ENCODE results near the gene VEGFC. TPM values are rescaled to one million over a fixed set of nuclear protein-coding genes. Genes with fewer than 3 reads are reported as not detected.

VEGFC gene
- polyA plus RNA-seq, 3 donors from 2014 or later = not detected

DNA sequence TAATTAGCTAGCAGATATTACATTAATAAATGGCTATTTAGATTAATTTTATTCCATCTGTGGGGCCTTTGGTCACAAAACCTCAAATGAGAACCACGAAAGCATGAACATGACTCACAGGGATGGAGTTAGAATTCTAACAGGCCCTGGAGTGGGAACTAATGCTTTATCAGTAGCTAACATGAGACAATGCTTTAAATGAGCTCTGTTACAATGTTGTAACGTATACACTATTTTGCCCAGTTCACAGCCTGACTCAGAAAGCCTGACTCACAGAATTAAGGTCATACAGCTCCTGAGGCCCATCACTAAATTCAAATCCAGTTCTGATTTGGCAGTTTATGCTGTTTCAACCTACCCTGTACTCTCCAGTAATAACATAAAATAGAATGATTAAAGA is 23.2 kb downstream of the VEGFC start:
- Mint-ChIP-seq H3K36me3 (no peaks in the 10 kb centered on the region), H3K4me1 (no peaks in the 10 kb centered on the region), H3K27me3 (ENCODE audit: low read depth in 3 of 3) (peaks cover 0 to 2% (median 0%) of the 10 kb centered on the region in 3 donors)

DNA sequence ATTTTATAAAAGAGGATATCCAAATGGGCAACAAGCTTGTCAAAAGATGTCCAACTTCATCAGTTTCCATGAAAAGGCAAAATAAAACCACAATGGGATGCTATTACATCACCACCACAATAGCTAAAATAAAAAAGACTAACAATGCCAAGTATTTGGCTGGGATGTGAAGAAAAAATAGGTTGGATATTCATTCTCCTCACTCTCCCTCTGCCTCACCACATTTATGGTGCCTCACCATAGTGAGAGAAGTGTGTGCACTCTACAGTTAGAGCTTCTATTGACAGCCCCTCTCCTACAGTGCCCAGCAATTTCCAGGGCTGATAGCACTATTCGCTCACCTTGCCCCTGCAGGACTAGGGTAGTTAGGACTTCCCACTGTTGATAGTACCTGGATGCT is 25.5 kb downstream of the VEGFC start:
- Mint-ChIP-seq H3K27me3 (ENCODE audit: low read depth in 3 of 3) (peaks cover 0 to 2% (median 0%) of the 10 kb centered on the region in 3 donors), H3K9me3 (peaks cover 5 to 37% (median 10%) of the 10 kb centered on the region in 6 donors), H3K27ac (no peak overlapping the region), H3K36me3 (no peaks in the 10 kb centered on the region), H3K4me1 (no peaks in the 10 kb centered on the region), H3K4me3 (no peak overlapping the region)
- no peak for DNase-seq

More for the DNA sequence above, 23.2 kb downstream of the VEGFC start:
- H3K4me3 Mint-ChIP-seq = no peak overlapping the region
- H3K27ac Mint-ChIP-seq = no peak overlapping the region
- no peak for DNase-seq
- H3K9me3 Mint-ChIP-seq = peaks cover 0 to 27% (median 8%) of the 10 kb centered on the region in 6 donors

DNA sequence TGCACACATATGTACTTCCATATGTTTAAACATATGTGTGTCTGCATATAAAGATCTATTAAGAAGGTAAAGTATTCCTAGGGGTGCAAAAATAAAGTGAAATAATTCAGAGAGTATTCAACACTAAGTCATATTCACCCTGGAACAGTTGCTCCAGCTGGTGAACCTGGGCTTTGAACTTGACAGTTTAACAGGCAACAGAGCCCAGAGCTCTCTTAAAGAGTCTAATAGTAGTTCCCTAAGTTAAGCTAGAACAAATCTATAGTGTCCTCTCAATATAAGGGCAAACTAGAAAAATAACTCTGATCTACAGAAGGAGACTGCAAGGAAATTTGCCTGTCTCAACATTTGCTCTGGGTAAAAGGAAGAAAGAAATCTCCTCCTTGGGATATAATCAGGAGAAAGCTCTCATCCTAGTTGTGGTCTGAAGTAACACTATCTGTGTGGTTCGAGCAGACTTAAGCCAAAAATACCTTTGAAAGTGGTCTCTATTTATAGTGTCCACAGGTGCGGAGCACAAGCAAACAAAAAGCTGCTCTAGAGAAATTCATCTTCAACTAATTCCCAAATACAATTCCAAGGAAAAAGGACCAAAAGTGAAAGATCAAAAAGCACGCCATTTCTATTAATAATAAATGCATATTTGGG is 29.9 kb downstream of the VEGFC start:
- Mint-ChIP-seq H3K27ac (no peak overlapping the region), H3K9me3 (peaks cover 8 to 30% (median 12%) of the 10 kb centered on the region in 6 donors), H3K27me3 (ENCODE audit: low read depth in 3 of 3) (peaks cover 0 to 2% (median 0%) of the 10 kb centered on the region in 3 donors), H3K36me3 (no peaks in the 10 kb centered on the region), H3K4me3 (no peak overlapping the region), H3K4me1 (no peaks in the 10 kb centered on the region)
- no peak for DNase-seq

DNA sequence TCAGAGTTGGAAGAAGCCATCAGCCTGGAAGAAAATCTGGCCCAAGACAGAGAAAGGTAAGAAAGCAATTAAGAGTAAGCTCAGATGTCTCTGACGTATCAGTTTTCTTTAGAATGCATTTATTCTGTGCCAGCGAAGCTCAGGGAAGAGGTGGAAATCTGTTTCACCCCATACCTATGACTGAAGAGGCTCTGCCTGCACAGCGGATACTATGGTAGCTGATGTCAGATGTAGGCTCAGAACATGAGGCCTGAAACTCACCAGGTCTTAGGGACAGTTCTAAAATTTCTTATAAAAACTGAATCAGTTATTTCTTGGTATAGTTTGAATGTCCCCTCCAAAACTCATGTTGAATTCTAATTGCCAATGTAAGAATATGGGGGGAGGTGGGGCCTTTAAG is 30.9 kb downstream of the VEGFC start:
- DNase-seq = no peak
- Mint-ChIP-seq H3K27me3 (ENCODE audit: low read depth in 3 of 3) (peaks cover 0 to 2% (median 0%) of the 10 kb centered on the region in 3 donors), H3K27ac (no peak overlapping the region), H3K4me3 (no peak overlapping the region), H3K36me3 (no peaks in the 10 kb centered on the region), H3K9me3 (peaks cover 3 to 27% (median 12%) of the 10 kb centered on the region in 6 donors), H3K4me1 (no peaks in the 10 kb centered on the region)

DNA sequence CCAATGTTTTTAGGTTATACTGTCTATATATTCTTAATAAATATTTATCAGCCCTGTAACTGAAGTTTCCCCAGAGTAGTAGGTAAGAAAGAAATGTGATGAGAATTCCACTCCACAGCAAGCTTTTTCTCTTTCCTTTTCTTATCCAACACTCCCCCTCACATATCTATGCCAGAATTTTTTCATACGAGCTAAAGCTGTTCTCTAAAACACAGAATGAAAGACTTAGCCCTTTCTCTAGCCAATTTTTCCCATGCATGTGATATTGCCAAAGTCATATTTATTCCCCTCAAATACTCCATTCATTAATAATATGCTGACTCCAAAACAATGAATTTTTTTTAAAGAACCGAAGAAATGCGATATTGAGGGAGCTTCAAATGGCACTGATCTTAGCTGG is 32.3 kb downstream of the VEGFC start:
- DNase-seq = no peak
- H3K27me3 Mint-ChIP-seq (ENCODE audit: low read depth in 3 of 3) = peaks cover 0 to 1% (median 0%) of the 10 kb centered on the region in 3 donors

DNA sequence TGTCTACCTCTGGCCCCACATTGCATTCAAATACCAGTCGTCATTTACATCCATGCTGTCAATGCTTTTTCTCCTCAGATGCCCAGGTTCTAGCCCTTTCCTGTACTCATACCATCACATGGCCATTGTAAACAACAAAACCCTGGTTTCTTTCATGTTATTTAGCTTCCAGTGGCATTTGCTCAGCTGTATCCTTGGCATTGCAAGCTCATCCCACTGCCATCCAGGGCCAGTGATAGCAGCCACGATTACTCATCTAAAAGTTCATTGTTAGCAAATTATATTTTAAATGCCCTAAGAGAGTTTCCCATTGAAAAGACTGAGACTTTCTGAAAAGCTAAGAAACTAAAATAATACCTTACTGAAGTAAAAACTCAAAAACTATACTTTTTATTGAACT is 34.0 kb downstream of the VEGFC start:
- Mint-ChIP-seq H3K9me3 (peaks cover 2 to 17% (median 5%) of the 10 kb centered on the region in 6 donors), H3K36me3 (no peaks in the 10 kb centered on the region), H3K27ac (no peak overlapping the region), H3K4me3 (no peak overlapping the region), H3K4me1 (no peaks in the 10 kb centered on the region), H3K27me3 (ENCODE audit: low read depth in 3 of 3) (peaks cover 0 to 1% (median 0%) of the 10 kb centered on the region in 3 donors)
- DNase-seq = no peak

More for the DNA sequence above, 32.3 kb downstream of the VEGFC start:
- H3K36me3 Mint-ChIP-seq = no peaks in the 10 kb centered on the region
- no peak overlapping the region for H3K27ac Mint-ChIP-seq
- no peaks in the 10 kb centered on the region for H3K4me1 Mint-ChIP-seq
- peaks cover 5 to 23% (median 10%) of the 10 kb centered on the region in 6 donors for H3K9me3 Mint-ChIP-seq
- no peak overlapping the region for H3K4me3 Mint-ChIP-seq

DNA sequence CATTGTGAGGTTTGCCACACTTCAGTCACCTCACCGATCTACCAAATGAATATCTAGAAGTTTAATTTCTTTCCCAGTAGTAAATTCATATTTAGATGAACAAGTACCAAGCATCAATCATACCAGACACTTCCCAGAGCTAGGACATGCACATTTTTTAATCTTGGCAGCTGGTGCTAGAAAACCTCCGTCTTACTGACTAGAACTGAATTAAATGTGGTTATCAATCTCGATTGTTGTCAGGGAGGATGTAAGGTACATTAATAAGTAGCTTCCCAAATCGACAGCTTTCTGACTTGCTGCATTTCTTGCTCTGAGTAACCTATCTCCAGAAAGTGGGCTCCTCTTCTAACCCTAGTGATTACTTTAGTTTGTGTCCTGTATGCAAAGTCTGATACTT is 34.4 kb downstream of the VEGFC start:
- no peak for DNase-seq
- H3K27ac Mint-ChIP-seq = no peak overlapping the region
- H3K36me3 Mint-ChIP-seq = no peaks in the 10 kb centered on the region
- H3K4me1 Mint-ChIP-seq = no peaks in the 10 kb centered on the region
- peaks cover 0 to 1% (median 0%) of the 10 kb centered on the region in 3 donors for H3K27me3 Mint-ChIP-seq (ENCODE audit: low read depth in 3 of 3)
- H3K4me3 Mint-ChIP-seq = no peak overlapping the region
- H3K9me3 Mint-ChIP-seq = peaks cover 2 to 17% (median 5%) of the 10 kb centered on the region in 6 donors

DNA sequence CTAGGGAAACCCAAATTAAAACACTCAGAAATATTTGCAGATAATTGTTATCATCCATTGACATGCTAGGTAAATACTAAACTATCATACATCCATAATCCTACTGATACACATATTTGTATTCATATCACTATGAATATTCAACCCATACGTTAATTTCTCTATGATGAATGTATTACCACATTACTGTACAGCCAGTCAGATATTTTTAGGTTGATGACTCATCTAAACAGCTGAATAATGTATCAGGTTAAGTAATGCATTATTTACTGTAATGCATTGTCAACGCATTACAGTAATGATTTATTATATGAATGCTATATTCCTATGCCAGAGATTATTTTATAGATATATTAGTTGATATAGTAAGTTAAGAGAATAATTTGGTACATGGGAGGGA is 37.1 kb downstream of the VEGFC start:
- no peak overlapping the region for H3K27ac Mint-ChIP-seq
- no peak for DNase-seq
- peaks cover 0 to 1% (median 0%) of the 10 kb centered on the region in 3 donors for H3K27me3 Mint-ChIP-seq (ENCODE audit: low read depth in 3 of 3)
- H3K9me3 Mint-ChIP-seq = peaks cover 0 to 17% (median 5%) of the 10 kb centered on the region in 6 donors
- H3K4me1 Mint-ChIP-seq = no peaks in the 10 kb centered on the region
- H3K36me3 Mint-ChIP-seq = no peaks in the 10 kb centered on the region
- no peak overlapping the region for H3K4me3 Mint-ChIP-seq

DNA sequence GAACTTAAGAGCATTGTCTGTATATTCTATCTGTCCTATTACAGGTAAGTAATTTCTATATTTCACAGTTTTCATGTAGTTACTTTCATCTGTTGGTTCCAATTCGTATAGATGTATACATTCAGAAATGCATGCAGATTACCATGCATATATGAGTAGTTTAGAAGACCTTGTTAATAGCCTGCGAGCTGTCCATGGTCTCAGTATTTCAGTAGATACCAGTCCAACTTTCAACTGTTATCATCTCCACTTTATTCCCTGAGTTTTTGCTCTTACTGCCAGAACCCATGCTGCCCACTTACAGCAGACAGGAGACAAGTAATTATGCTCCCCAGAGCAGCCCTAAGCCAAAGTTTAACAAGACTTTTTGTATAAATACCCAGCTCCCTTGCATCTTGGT is 37.7 kb downstream of the VEGFC start:
- Mint-ChIP-seq H3K4me1 (no peaks in the 10 kb centered on the region), H3K36me3 (no peaks in the 10 kb centered on the region), H3K27me3 (ENCODE audit: low read depth in 3 of 3) (peaks cover 0 to 1% (median 0%) of the 10 kb centered on the region in 3 donors), H3K27ac (no peak overlapping the region), H3K9me3 (peaks cover 0 to 17% (median 5%) of the 10 kb centered on the region in 6 donors), H3K4me3 (no peak overlapping the region)
- no peak for DNase-seq

DNA sequence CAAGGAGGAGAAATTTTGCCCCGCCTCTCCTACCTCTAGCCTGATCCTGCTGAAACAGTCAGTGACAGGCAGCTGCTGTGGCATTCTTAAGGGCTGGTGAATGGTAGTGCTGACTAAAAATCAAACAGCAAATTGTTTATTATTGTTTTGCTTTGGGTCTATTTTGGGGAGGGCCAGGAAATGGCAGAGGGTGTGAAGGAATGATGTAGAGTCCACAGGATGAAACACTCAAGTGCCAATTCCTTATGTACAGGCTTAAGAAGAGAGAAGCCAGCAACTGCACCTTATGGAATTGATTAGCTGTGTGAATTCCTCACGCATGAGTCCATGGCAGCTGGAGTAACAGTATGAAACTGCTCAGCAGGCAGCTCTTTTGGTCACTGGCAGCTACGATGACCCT is 39.7 kb downstream of the VEGFC start:
- Mint-ChIP-seq H3K27me3 (ENCODE audit: low read depth in 3 of 3) (peaks cover 0 to 1% (median 0%) of the 10 kb centered on the region in 3 donors), H3K9me3 (peaks cover 0 to 8% (median 3%) of the 10 kb centered on the region in 6 donors), H3K27ac (no peak overlapping the region), H3K36me3 (no peaks in the 10 kb centered on the region), H3K4me1 (no peaks in the 10 kb centered on the region), H3K4me3 (no peak overlapping the region)
- no peak for DNase-seq

DNA sequence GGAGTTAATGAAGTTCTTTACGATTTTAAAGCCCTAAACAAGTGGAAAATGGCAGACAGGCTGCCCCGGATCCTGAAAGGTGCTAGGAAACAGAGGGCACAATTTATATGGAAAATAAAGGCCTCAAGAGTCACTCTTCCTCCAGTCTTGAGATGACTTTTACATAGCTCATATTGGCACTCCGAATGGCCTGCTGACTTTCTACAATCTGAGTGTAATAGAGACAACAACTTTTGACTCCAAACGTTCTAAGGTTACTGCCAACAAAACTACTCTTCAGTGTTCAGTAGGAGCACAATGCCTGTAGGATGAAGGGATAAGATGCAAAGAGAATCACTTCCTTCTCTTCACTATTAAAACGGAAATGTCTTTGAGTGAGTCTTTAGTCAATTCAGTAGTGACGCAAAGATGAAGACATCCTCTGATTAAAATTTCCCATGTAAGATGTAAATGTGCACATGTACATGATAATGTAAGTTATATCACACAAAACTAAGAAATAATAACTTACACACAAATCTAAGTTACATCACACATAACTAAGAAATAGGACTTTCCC is 40.5 kb downstream of the VEGFC start:
- H3K9me3 Mint-ChIP-seq = peaks cover 0 to 8% (median 3%) of the 10 kb centered on the region in 6 donors
- no peaks in the 10 kb centered on the region for H3K36me3 Mint-ChIP-seq
- peaks cover 0 to 1% (median 0%) of the 10 kb centered on the region in 3 donors for H3K27me3 Mint-ChIP-seq (ENCODE audit: low read depth in 3 of 3)
- no peaks in the 10 kb centered on the region for H3K4me1 Mint-ChIP-seq
- H3K4me3 Mint-ChIP-seq = no peak overlapping the region
- DNase-seq = no peak
- H3K27ac Mint-ChIP-seq = no peak overlapping the region

DNA sequence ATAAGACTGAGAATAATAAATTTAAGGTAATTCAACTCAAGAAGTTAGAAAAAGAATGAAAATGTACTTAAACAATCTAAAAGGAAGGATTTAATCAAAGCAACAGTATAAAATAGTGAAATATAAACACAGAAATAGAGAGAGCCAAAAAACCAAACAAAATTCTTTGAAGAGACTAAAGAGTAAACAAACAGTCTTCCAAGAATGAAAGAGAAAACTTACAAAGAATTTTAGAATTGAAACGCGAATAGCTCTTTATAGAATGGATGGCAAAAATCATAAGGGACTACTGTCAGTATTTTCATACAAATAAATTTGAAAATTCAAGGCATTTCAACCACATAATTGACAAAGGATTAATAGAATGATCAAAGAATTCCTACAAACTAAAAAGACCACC is 41.7 kb downstream of the VEGFC start:
- Mint-ChIP-seq H3K4me3 (no peak overlapping the region), H3K27me3 (ENCODE audit: low read depth in 3 of 3) (no peaks in the 10 kb centered on the region), H3K36me3 (no peaks in the 10 kb centered on the region), H3K4me1 (no peaks in the 10 kb centered on the region), H3K27ac (no peak overlapping the region), H3K9me3 (peaks cover 0 to 8% (median 3%) of the 10 kb centered on the region in 6 donors)
- DNase-seq = no peak

DNA sequence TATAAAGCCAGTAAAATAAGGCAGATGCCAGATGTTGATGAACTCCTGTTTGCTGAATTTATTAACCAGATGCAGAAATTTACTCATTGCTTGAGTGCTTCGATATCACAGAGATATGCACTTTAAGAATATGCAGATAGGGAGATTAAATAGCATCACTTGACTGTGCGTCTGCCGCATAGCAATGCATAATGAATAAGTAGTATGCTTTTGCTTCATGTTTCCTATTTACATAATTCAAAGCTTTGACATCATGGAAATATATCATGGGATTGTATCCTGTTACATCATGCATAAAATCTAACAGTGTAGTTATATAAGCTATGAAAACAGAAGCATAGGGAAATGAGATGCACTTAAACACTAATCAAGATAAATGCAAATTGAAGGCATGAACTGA is 45.9 kb downstream of the VEGFC start:
- DNase-seq = no peak
- no peak overlapping the region for H3K27ac Mint-ChIP-seq
- peaks cover 0 to 8% (median 2%) of the 10 kb centered on the region in 6 donors for H3K9me3 Mint-ChIP-seq
- H3K27me3 Mint-ChIP-seq (ENCODE audit: low read depth in 3 of 3) = no peaks in the 10 kb centered on the region
- no peaks in the 10 kb centered on the region for H3K4me1 Mint-ChIP-seq
- no peak overlapping the region for H3K4me3 Mint-ChIP-seq
- H3K36me3 Mint-ChIP-seq = no peaks in the 10 kb centered on the region

DNA sequence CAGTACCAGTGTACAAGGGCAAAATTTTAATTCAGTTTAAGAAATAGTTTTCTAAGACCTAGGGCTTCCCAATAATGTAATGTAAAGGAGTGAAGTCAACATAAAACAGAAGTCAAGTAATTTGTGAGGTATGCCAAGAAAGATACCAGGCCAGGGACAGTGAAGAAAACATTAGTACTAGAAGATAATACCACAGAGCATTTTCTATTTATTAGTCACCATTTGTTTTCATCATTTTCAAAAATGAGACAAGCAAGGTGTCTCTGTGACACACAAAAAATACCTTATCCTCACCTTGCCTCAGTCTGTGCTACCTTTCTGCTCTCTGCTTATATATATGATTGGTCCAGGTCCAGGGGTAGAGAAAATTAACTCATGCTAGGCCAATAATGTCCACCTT is 46.8 kb downstream of the VEGFC start:
- no peak overlapping the region for H3K27ac Mint-ChIP-seq
- H3K36me3 Mint-ChIP-seq = no peaks in the 10 kb centered on the region
- H3K9me3 Mint-ChIP-seq = peaks cover 0 to 11% (median 2%) of the 10 kb centered on the region in 6 donors
- H3K27me3 Mint-ChIP-seq (ENCODE audit: low read depth in 3 of 3) = no peaks in the 10 kb centered on the region
- no peaks in the 10 kb centered on the region for H3K4me1 Mint-ChIP-seq
- no peak overlapping the region for H3K4me3 Mint-ChIP-seq
- DNase-seq = no peak
